Measurements from ENCODE around the gene KCNC1.

- no peak for TF ChIP-seq CTCF (IDR thresholded peaks at IDR 0.05 in 2 of 3, conservative IDR thresholded peaks at IDR 0.05 in 1 of 3; ENCODE audit: insufficient read depth in 2 of 3, low read depth in 1 of 3, low read length in 3 of 3)
- no peak for TF ChIP-seq ZBTB7A (IDR thresholded peaks at IDR 0.05; ENCODE audit: borderline replicate concordance, control insufficient read depth, low read depth, low read length)
- TF ChIP-seq RFX1 (IDR thresholded peaks at IDR 0.05) = no peak
- no peak for TF ChIP-seq CAMTA2 (CRISPR knock-in tag; conservative IDR thresholded peaks at IDR 0.05)
- TF ChIP-seq POLR2AphosphoS5 (IDR thresholded peaks at IDR 0.05; ENCODE audit: control insufficient read depth, insufficient read depth, low read depth, low read length) = no peak
- no peak for TF ChIP-seq KAT7 (CRISPR knock-in tag; IDR thresholded peaks at IDR 0.05; ENCODE audit: borderline replicate concordance)
- TF ChIP-seq EZH2 (IDR thresholded peaks at IDR 0.05; ENCODE audit: borderline replicate concordance, low read depth, low read length) = no peak
These were observed 76.2 kb downstream of the KCNC1 start for GRCh38 chr11:17810746-17811145.

All from K562 (cell line).